RPMI8226 (cell line): ENCODE results near the gene ITGA4.

Experiments
- DNase-seq: peaks from one replicate; pipeline ENCODE4 v3.0.0-alpha.2; 2015

Gene ITGA4

DNA sequence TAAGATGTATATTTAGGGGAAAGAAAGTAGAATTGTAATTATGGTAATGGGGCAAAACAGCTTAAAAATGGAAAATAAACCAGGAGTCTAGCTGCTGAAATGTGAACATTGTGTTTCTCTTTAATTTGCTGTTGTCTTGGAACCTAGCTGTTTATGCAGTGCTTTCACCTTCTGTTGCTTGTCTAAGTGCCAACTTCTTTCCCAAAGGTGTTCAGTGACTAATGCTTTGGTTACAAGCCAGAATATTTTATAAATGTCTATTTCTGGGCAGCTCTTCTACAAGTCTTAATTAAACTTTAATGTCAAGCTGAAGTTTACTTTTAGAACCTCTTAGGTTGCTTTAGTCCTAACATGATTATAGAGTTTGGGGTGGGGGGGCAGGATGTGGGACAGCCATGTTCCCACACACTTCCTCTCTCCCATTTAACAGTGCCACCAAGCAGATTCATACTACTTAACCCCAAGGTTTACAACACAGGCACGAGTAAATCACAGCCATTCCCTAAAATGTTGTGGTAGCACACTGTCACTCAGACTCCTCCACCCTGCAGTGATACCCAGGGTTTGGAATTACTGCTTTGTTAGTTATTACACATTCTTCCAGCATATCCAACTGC is 60.6 kb downstream of the ITGA4 start:
- DNase-seq = no peak

DNA sequence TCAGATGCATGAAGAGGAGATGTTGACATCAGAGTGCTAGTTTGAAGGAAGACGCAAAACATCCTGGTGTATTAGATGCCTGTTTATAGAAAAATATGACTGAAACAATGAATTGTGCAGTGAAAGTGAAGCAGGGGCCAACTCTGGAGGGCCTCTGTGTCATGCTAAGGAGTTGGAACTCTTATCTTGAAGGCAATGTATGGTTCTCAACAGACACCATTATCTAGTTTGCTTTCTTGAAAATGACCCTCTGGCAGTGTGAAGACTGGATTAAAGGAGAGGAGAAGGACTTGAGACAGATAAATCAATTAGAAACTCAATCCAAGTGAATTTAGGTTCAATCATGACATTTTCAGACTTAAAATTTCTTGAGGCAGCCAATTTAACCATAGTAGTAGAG is 63.1 kb downstream of the ITGA4 start:
- DNase-seq = no peak

DNA sequence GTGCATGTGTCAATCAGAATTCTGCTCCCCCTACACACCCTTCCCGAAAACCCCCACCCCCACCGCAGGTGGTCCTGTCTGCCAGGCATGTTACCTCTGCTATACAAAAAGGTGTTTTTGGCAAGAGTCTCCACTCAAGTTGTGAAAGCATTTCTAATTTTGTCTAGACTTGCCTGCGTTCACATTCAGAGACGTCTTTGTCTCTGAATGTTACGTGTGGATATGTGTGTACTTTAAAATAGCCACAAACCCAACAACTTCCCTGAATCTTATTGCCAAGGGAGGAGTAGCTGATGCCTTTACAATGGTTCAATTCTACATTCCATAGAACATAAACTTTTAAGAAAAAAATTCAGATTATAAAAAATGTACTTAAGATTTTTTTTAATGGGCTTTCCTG is 66.6 kb downstream of the ITGA4 start:
- DNase-seq = no peak

DNA sequence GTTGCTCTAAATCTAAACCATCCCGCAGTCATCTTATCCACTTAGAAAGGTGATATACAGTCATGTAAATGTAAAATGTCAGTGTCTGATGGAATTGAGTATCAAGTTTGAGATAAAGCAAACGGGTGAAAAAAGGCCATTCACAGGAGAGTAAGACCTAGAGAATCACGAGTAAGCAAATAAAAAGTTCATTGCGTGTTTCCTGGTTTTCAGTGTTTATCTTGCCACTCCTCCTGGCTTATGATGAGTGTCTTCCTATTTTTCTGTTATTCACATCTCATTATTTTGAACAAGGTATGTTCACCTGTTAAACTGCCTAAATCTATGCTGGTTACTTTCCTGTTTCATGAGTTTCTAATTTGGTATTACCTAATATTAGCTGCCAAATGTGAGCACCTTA is 68.8 kb downstream of the ITGA4 start:
- no peak for DNase-seq

DNA sequence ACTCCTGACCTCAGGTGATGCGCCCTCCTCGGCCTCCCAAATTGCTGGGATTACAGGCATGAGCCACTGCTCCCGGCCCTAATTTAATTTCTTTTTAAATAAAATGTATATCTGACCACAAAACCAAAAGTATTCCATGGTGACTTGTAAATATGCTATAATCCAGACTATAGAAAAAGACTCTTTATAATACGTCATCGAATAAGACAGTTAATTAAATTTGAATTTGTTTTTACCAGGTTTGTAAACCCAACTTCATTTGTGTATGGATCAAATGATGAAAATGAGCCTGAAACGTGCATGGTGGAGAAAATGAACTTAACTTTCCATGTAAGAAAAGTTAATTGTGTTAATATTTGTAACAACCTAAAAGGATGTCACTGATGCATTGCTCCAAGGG is 69.9 kb downstream of the ITGA4 start:
- DNase-seq = no peak

DNA sequence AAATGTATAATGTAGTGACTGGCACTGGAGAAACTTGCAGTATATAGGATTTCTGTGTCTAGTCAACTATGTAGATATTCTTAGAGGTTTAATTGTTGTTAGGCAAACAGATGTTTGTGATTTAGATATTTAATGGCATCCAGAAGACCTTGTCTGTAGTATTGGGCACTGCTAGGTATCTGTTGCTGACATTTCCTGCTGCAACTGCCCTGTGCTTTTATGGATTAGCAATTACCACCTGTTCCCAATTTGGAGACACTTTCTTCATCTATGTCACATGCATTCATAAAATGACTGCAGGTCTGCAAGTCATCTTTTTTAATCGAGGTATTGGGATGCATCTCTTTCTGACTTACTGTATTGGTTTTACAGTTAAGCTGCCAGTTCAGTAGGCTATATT is 71.3 kb downstream of the ITGA4 start:
- DNase-seq = no peak

DNA sequence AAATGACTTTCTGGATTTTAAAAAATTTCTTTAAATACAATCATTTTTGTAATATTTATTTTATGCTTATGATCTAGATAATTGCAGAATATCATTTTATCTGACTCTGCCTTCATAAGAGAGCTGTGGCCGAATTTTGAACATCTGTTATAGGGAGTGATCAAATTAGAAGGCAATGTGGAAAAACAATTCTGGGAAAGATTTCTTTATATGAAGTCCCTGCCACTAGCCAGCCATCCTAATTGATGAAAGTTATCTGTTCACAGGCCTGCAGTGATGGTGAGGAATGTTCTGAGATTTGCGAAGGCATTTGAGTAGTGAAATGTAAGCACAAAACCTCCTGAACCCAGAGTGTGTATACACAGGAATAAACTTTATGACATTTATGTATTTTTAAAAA is 79.5 kb downstream of the ITGA4 start:
- DNase-seq = no peak

DNA sequence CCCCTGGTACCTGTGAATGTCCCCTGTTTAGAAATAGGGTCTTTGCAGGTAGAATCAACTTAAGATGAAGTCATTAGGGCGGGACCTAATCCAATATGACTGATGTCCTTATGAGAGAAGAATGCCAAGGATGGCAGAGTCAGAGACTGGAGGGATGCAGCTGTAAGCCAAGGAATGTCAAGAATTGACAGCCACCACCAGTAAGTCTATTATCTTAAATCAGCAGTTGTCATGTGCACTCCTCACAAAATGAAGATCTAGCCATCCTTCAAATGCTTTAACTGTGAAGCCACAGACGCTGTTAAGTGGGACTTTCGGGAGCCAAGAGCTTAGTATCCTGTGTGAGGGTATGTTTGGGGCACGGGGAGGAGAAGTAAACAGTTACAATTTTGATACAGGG is 83.2 kb downstream of the ITGA4 start:
- no peak for DNase-seq

DNA sequence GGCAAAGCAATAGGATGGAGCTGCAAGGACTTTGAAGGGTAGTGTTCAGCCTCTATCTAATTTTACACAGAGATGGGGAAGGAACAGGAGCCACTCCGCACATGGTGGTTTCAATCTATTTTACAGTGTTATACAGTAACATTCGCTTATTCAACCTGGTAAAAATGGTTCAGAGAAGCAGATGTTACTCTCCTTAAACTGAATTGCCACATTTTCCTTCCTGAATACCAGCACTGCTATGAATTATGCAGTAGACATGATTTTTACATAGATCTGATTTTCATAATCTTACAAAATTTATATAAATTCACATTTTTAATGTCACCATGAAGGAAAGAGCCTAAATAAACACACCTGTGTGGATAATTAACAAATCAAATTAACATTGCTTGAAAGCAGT is 85.0 kb downstream of the ITGA4 start:
- no peak for DNase-seq

DNA sequence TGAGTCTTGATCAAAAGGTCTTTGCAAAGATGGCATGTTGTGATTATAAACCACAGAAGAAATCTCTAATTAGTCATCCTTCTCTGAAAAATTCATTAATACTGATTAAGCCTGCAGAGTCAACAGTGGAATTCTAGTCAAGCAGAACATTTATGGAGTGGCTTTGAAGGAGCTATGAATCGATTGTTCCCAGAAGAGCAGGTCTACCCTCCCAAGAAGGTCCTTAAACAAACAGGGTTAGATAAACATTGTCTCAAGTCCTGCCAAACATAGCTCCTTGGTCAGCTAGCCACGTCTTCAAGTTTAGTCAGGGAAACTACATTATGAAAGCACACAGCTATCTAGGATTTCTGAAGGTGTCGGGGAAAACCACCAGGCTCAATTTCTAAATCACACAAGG is 88.9 kb downstream of the ITGA4 start:
- DNase-seq = no peak

DNA sequence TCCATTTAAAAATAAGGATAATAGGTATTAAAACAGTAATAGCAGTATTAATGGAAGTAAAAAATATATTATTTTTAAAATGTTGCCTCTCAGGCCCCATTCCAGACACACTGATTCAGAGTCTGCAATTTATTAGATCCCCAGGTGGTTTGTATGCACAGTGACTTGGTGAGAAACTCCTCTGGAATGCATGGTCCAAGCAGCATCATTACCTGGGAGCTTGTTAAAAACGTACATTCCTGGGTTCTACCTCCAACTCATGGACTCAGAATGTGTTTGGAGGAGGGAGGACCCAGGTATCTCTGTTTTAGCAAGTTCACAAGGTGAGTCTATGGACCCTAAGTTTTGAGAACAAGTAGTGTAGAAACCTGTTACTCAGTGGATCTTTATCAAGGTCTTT is 95.6 kb downstream of the ITGA4 start:
- DNase-seq = no peak

DNA sequence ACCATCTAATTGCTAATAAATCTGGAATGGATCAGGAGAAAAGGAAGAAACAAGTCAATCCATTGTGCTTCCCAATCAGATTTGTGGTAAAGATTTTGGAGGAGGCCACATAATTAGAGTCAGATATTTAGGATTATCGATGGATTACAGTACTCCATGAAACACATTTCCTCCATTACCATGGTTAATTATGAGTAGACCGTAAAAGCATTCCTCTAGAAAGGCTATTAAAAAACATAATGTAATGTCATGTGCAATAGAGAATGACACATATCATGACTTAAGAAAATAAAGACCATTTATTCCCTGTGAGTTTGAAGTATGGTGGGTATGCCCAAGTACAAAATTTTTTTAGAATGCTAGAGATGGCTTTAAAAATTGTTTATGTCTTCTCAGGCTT is 96.1 kb downstream of the ITGA4 start:
- DNase-seq = no peak

DNA sequence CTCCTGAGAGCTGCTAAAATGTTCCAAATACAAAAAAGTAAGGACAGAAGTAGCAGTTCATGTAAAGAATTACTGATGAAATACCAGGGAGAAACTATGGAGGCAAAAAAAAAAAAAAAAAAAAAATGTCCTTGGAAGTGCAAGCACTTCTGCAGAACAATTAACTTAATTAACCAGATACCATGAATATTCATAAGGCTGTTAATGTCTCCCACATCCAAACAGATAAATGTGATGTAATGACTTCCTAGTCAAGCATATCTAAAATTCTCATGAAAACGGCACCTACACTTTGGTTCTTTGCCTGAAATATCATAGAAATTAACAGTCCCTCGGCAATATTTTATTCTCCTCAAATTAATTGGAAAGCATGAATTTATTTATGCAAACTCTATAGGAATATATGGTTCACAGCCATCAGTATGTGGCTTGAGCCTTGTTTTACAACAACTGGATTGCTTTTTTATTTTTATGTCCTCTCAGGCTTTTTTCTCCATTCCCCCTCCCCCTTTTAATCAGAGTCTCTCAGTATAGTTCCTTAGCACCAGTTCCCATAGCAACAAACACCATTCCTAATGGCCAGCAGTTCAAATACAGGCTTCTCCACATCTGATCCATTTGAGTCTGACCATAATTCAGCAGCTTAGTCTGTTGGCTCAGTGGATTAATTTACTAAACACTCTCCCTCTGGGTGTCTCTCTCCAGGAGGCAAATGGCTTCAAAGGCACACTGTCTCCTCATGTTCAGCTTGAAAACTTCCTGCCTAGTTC is 97.1 kb downstream of the ITGA4 start:
- DNase-seq = no peak

DNA sequence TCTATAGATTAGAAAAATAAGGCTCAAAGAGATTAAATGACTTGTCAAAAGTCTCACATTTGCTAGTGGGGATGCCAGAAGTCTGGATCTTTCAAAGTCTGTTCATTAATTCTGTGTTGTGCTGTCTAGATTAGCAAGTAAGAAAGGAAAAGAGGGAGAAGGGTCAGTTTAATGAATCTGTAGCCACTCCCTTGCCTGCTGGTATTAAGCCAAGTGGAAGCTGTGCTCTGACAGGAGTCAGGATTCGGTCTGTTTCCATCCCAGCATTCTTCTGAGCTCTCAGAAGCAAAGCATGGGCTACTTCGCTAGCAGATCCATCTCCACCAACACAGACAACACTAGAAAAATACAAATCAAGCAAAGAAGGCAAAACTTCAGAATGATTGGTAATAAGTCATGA is 101.2 kb downstream of the ITGA4 start:
- DNase-seq = no peak

DNA sequence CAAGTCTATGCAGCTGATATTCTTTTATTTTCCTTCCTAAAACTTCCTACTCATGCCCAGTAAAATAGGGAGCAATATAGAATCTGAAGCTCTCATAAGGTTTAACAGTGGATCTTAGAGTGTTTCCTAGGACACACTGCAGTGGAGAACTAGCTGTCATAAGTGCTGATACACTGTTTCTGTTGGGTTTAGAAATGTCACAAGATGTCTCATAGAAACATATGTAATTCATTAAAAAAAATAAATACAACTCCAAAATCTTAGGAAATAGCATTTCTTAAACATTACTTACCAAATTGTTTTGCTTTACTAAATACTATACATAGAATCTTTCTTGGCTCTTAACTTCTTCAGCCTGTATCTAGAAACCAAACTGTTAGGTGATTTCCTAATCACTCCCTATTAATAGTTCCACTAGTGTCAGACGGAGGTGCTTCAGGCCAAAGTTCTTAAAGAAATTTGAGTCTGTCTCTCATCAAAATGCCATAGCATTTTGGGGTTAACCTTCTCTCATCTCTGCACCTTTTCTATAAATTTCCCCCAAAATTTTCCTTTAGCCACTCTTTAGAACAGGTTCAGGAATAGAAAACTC is 106.0 kb downstream of the ITGA4 start:
- DNase-seq = no peak

DNA sequence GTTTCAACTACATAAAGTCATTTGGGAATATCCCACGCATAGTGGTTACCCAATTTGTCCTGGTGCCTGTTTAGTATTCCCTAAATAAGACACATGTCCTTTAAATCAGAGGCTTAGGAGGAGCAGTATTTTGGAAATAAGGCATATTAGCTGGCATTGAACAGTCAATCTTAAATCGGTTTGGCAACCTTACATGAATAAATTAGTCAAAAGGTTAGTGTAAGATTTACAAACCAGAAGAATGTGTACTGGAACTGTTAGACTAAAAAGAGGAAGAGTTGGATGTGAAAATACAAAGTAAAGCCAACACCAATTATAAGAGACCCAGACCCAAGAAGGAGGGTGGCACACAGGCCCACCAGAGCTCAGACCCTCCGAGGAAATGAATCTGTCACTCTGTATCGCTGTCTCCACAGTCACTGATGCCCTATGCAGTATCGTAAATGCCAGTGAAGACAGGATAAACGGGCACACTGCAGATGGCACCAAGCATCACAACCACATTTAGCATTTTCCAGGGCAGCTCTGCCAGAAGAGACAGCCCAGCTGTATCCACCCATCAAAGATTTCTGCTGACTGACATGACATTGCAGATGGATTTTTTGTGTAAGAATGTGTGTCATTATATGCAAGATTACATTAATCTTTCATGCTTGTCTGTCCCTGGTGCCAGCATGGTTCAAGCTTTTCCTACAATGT is 109.3 kb downstream of the ITGA4 start:
- DNase-seq = no peak

DNA sequence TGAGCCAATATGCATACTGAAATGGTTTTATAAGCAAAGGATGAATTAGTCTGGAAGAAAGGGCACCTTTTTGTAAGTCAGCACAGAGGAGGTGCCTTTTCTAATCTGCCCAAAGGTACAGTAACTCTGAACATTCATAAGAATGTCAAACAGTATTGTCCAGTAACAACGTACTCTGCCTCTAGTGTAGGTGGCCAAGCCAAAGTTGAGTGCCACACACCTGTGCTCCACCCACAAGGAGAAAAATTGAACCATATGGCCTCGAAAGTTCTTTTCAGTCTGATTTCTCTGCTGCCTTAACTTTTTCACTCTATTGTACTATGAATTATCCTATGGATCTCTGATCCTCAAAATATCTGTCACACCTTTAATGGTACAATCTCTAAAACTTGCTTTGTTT is 112.9 kb downstream of the ITGA4 start:
- no peak for DNase-seq

DNA sequence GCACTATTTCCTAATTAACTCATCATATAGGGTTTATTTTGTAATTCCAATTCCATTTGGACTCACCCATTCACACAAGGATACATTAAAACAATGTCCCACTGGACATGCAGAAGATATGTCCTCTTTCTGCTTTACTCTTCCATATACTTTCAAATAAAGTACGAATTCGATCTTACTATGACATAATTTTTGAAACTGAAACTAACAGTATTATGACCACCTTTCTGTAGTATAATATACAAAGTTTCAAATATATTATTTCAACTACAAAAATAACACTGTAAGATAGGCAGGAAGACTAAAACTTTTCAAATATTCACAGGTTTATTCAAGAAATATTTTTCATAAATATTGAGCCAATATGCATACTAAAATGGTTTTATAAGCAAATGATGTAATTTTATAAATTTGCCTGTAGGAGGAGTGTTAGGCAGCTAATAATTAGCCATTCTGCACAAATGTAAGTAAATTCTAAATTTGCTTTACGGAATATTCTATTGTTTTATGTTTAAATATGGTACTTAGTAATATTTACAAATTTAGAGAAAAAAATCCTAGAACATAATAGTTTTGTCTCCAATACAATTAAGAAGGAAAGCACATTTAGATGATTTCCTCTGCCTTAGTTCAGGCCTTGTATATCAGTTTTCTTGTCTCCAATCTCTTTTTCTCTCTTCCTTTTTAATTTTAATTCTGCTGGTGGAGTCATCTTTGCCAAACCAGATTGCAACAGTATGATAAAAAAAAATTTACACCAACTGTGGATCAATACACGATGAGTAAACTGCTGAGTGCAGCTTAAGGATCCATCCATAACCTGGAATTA is 113.9 kb downstream of the ITGA4 start:
- no peak for DNase-seq

DNA sequence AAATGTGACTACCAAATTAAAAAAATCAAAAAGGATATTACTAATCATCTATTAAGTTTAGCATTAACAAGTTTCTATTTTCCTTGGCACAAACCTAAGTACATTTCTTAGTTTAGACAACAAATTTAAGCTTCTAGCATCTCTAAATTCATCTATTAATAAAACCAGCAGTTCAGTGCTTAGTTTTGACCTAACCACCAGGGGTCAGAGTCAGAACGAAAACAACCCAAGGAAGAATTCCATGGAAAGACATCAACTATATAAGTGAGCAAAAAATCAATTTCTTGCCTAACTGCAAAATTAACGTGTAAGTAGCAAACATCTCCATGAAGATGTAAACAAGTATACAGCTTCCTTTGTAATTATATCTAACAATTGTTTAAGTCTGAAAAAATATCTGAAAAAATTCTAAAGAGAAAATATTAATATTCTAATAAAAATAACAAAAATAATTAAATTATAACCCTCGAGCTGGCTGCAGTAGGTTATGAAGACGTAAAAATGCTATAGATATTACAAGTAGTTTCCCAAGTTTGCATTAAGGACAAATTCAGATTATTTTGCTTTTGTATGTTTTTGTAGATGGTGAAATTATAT is 116.1 kb downstream of the ITGA4 start:
- no peak for DNase-seq

DNA sequence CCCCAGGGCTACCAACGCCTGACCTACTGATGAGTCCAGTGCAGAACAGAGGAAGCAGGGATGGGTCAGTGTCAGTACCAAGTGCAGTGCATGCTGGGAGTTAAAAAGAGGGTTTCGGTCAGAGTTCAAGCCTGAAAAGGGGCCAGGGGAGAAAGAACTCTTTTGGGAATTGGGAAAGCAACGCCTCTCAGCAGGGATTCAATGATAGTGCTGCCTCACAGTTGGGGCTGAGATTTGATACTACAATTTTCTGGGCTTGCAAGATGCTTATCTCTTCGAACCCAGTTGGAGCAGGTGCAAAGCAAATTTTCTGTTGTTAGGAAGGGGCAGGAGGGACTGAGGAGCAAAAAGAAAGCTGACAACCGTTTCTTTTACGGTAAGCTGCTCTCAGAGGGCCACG is 117.1 kb downstream of the ITGA4 start:
- no peak for DNase-seq

DNA sequence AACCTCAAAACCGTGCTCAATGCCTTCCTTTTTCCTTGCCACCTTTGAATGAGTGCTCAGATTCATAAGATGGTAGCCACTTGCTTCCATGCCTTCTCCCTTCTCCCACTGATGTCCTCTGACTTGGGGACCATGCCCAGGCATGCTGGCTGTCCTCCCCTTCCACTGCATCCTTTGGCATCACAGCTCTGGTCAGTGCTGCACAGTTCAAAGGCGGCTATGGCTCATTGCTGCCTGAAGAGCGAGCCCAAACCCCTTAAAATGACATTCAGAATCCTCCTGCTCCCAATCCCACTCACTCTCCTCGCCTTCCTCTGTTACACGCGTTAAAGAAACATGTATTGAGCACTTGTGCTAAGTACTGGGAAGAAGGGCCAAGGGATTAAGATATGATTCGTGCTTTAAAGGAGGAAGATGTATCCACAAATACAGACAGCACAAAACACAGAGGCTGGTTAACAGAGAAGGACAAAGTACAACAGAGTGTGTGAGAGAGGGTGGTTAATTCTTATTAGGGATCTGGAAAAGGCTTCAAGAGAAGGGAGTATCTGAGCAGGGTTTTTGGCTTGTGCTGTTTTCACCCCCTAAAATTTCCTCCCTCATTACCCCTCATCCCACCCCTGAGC is 118.0 kb downstream of the ITGA4 start:
- DNase-seq = no peak

DNA sequence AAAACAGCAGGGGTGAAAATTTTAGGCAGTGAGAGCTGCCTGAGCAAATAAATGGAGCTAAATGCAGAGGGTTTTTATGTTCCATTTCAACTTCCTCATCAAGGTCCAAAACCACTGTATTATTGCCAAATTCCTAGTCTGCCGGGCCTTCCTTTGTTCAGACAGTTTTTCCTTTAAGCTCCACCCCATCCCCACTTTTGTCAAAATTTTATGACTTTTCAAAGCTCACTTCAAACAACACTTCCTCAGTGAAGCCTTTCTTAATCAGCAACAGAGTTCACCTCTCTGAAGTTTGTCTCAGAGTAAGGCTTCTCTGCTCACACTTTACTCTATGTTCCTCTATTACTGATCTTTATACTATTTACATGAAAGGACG is 118.5 kb downstream of the ITGA4 start:
- no peak for DNase-seq
